Mesenchymal stem cell (in vitro differentiated cells and primary cell): ENCODE measurements around the gene PTPRD.

Experiments
- DNase-seq: peaks from one replicate; pipeline ENCODE4 v3.0.0-alpha.2; 2013
- H2AFZ ChIP-seq: one replicate; pipeline ENCODE4 v1.6.1; 2013; ENCODE audit warnings: low read depth, mild to moderate bottlenecking, control low read depth, inconsistent platforms, low read length, moderate library complexity
- H2AK5ac ChIP-seq: 2 replicates; pipeline ENCODE4 v1.6.1; 2013; ENCODE audit warnings: low read length, moderate library complexity, mild to moderate bottlenecking, inconsistent platforms; ENCODE audit not compliant: severe bottlenecking
- H2BK120ac ChIP-seq: one replicate; pipeline ENCODE4 v1.6.1; 2013; ENCODE audit warnings: low read depth, mild to moderate bottlenecking, inconsistent platforms, low read length, moderate library complexity
- H2BK12ac ChIP-seq, 2 experiments: one replicate each; pipeline ENCODE4 v1.6.1; 2013; ENCODE audit warnings: inconsistent platforms in 2 of 2, low read length in 2 of 2, mild to moderate bottlenecking in 2 of 2, moderate library complexity in 2 of 2, control low read depth in 1 of 2
- H2BK15ac ChIP-seq: one replicate; pipeline ENCODE4 v1.6.1; 2013; ENCODE audit warnings: mild to moderate bottlenecking, low read depth, inconsistent platforms; ENCODE audit not compliant: poor library complexity, severe bottlenecking
- H2BK5ac ChIP-seq: 2 replicates; pipeline ENCODE4 v1.6.1; 2013; ENCODE audit warnings: low read depth, mild to moderate bottlenecking, low read length, control low read depth, inconsistent platforms; ENCODE audit not compliant: poor library complexity, severe bottlenecking
- H3K14ac ChIP-seq, 2 experiments: one replicate each; pipeline ENCODE4 v1.6.1; 2013; ENCODE audit warnings: inconsistent platforms in 2 of 2, low read length in 2 of 2, control low read depth in 1 of 2, mild to moderate bottlenecking in 1 of 2, moderate library complexity in 1 of 2
- H3K18ac ChIP-seq, 2 experiments: one replicate each; pipeline ENCODE4 v1.6.1; 2013; ENCODE audit warnings: inconsistent platforms in 2 of 2, low read length in 2 of 2, control low read depth in 1 of 2, low read depth in 1 of 2, mild to moderate bottlenecking in 1 of 2
- H3K23ac ChIP-seq, 2 experiments: one replicate each; pipeline ENCODE4 v1.6.1; 2013; ENCODE audit warnings: inconsistent platforms in 2 of 2, low read length in 2 of 2, mild to moderate bottlenecking in 2 of 2, moderate library complexity in 2 of 2, control low read depth in 1 of 2
- H3K27ac ChIP-seq: 2 replicates; pipeline ENCODE4 v1.5.1; 2013; ENCODE audit warnings: mild to moderate bottlenecking, moderate library complexity, low read length, control low read depth, inconsistent platforms; ENCODE audit not compliant: poor library complexity, severe bottlenecking
- H3K27me3 ChIP-seq, 2 experiments: 2 replicates each; pipeline versions ENCODE4 v1.6.1 to v1.7.0; 2013; ENCODE audit warnings: low read length in 2 of 2, mild to moderate bottlenecking in 2 of 2, moderate library complexity in 2 of 2, control low read depth in 1 of 2, inconsistent platforms in 1 of 2; ENCODE audit not compliant: control insufficient read depth in 1 of 2, insufficient read depth in 1 of 2
- H3K36me3 ChIP-seq, 2 experiments: 2 replicates each; pipeline versions ENCODE4 v1.6.1 to v1.7.0; 2013; ENCODE audit warnings: low read length in 2 of 2, control low read depth in 1 of 2, inconsistent platforms in 1 of 2, low read depth in 1 of 2, mild to moderate bottlenecking in 1 of 2; ENCODE audit not compliant: insufficient read depth in 2 of 2, control insufficient read depth in 1 of 2
- H3K4ac ChIP-seq, 2 experiments: one replicate each; pipeline ENCODE4 v1.6.1; 2013; ENCODE audit warnings: inconsistent platforms in 2 of 2, low read length in 2 of 2, mild to moderate bottlenecking in 2 of 2, moderate library complexity in 2 of 2, control low read depth in 1 of 2, low read depth in 1 of 2
- H3K4me1 ChIP-seq: 2 replicates; pipeline ENCODE4 v1.6.1; 2013; ENCODE audit warnings: low read depth, low read length, control low read depth; ENCODE audit not compliant: control insufficient read depth, insufficient read depth
- H3K4me2 ChIP-seq: 2 replicates; pipeline ENCODE4 v1.6.1; 2013; ENCODE audit warnings: low read length, mild to moderate bottlenecking, inconsistent platforms; ENCODE audit not compliant: poor library complexity, severe bottlenecking
- H3K4me3 ChIP-seq, 2 experiments: 2 replicates each; pipeline versions ENCODE4 v1.5.1 to v1.7.0; 2013; ENCODE audit warnings: low read length in 2 of 2, mild to moderate bottlenecking in 2 of 2, control low read depth in 1 of 2, low read depth in 1 of 2; ENCODE audit not compliant: insufficient read depth in 1 of 2
- H3K79me1 ChIP-seq: replicated peaks from 2 replicates; pipeline ENCODE4 v1.6.1; 2013; ENCODE audit warnings: mild to moderate bottlenecking, control low read depth, low read length, inconsistent platforms; ENCODE audit not compliant: poor library complexity, severe bottlenecking
- H3K9ac ChIP-seq: 2 replicates; pipeline ENCODE4 v1.7.0; 2013; ENCODE audit warnings: mild to moderate bottlenecking, low read length, moderate library complexity
- H3K9me3 ChIP-seq: 2 replicates; pipeline ENCODE4 v1.7.0; 2013; ENCODE audit warnings: mild to moderate bottlenecking, low read length; ENCODE audit not compliant: control insufficient read depth
- H4K8ac ChIP-seq: one replicate; pipeline ENCODE4 v1.6.1; 2013; ENCODE audit warnings: inconsistent platforms, mild to moderate bottlenecking, low read length, moderate library complexity
- H4K91ac ChIP-seq: one replicate; pipeline ENCODE4 v1.6.1; 2013; ENCODE audit warnings: mild to moderate bottlenecking, low read length, inconsistent platforms
- WGBS: methylation state at CpG from one replicate; pipeline ENCODE4 v1.1.7; 2013; ENCODE audit warnings: mixed read lengths; 5-methylcytosine and 5-hydroxymethylcytosine counted together

PTPRD gene

GRCh38 chr9:8616414-8616813 lies 1996.4 kb downstream of the PTPRD start:
- H3K27me3 ChIP-seq, result no peaks in the 10 kb centered on the region
- no CpG with 5 or more reads among the region's 2 CpGs for WGBS
- H3K9me3 ChIP-seq, result no peaks in the 10 kb centered on the region
- no peak overlapping the region for H3K9ac ChIP-seq
- H2BK120ac ChIP-seq, result no peak overlapping the region
- H3K4me1 ChIP-seq, result no peaks in the 10 kb centered on the region
- H3K79me1 ChIP-seq, result no peaks in the 10 kb centered on the region
- H2AFZ ChIP-seq, result no peak overlapping the region
- H3K18ac ChIP-seq, result no peak overlapping the region
- DNase-seq, result no peak
- H3K36me3 ChIP-seq, result no peaks in the 10 kb centered on the region
- H2BK12ac ChIP-seq, result no peak overlapping the region
- H2BK15ac ChIP-seq, result no peak overlapping the region
- no peak overlapping the region for H3K4me2 ChIP-seq
- H3K27ac ChIP-seq, result no peak overlapping the region
- no peak overlapping the region for H3K14ac ChIP-seq
- no peak overlapping the region for H4K91ac ChIP-seq
- no peak overlapping the region for H3K4me3 ChIP-seq
- no peak overlapping the region for H3K4ac ChIP-seq
- H2AK5ac ChIP-seq, result no peak overlapping the region
- H4K8ac ChIP-seq, result no peak overlapping the region
- H3K23ac ChIP-seq, result no peak overlapping the region
- H2BK5ac ChIP-seq, result no peak overlapping the region

GRCh38 chr9:8614926-8615440 lies 1997.8 kb downstream of the PTPRD start:
- no peak overlapping the region for H2BK120ac ChIP-seq
- H3K4me2 ChIP-seq, result no peak overlapping the region
- no peak overlapping the region for H3K4me3 ChIP-seq
- no peak overlapping the region for H3K14ac ChIP-seq
- no peak overlapping the region for H2BK15ac ChIP-seq
- no peak overlapping the region for H3K23ac ChIP-seq
- H3K36me3 ChIP-seq, result no peaks in the 10 kb centered on the region
- DNase-seq, result no peak
- H3K9me3 ChIP-seq, result no peaks in the 10 kb centered on the region
- no peaks in the 10 kb centered on the region for H3K79me1 ChIP-seq
- no peak overlapping the region for H3K4ac ChIP-seq
- no peaks in the 10 kb centered on the region for H3K27me3 ChIP-seq
- no peak overlapping the region for H4K8ac ChIP-seq
- H2BK12ac ChIP-seq, result no peak overlapping the region
- H3K4me1 ChIP-seq, result no peaks in the 10 kb centered on the region
- H4K91ac ChIP-seq, result no peak overlapping the region
- H3K18ac ChIP-seq, result no peak overlapping the region
- no peak overlapping the region for H2BK5ac ChIP-seq
- H3K27ac ChIP-seq, result no peak overlapping the region
- H3K9ac ChIP-seq, result no peak overlapping the region
- H2AK5ac ChIP-seq, result no peak overlapping the region
- no peak overlapping the region for H2AFZ ChIP-seq
- WGBS, result 83% methylated on average over 2 of the region's 3 CpGs

GRCh38 chr9:8613346-8613825 lies 1999.4 kb downstream of the PTPRD start:
- no peak for DNase-seq
- Histone ChIP-seq H4K8ac (no peak overlapping the region), H2BK120ac (no peak overlapping the region), H3K79me1 (no peaks in the 10 kb centered on the region), H3K27ac (no peak overlapping the region), H2AK5ac (no peak overlapping the region), H3K18ac (no peak overlapping the region), H3K4me3 (no peak overlapping the region), H3K14ac (no peak overlapping the region), H3K36me3 (no peaks in the 10 kb centered on the region), H2BK5ac (no peak overlapping the region), H3K4me2 (no peak overlapping the region), H3K9me3 (no peaks in the 10 kb centered on the region), H3K23ac (no peak overlapping the region), H3K27me3 (no peaks in the 10 kb centered on the region), H3K4ac (no peak overlapping the region), H2BK12ac (no peak overlapping the region), H3K9ac (no peak overlapping the region), H2AFZ (no peak overlapping the region), H2BK15ac (no peak overlapping the region), H3K4me1 (peaks cover 1% of the 10 kb centered on the region), H4K91ac (no peak overlapping the region)
- 88% methylated on average over 1 of the region's 1 CpG for WGBS

- H3K23ac ChIP-seq, result no peak overlapping the region
- no peak overlapping the region for H4K91ac ChIP-seq
- H2AFZ ChIP-seq, result no peak overlapping the region
- H3K36me3 ChIP-seq, result no peaks in the 10 kb centered on the region
- no peak overlapping the region for H3K4ac ChIP-seq
- no peaks in the 10 kb centered on the region for H3K27me3 ChIP-seq
- H3K18ac ChIP-seq, result no peak overlapping the region
- H3K79me1 ChIP-seq, result no peaks in the 10 kb centered on the region
- H4K8ac ChIP-seq, result no peak overlapping the region
- H2BK5ac ChIP-seq, result no peak overlapping the region
- no peak overlapping the region for H3K9ac ChIP-seq
- H3K14ac ChIP-seq, result no peak overlapping the region
- H3K4me2 ChIP-seq, result no peak overlapping the region
- 71% methylated on average over 3 of the region's 3 CpGs for WGBS
- H3K9me3 ChIP-seq, result no peaks in the 10 kb centered on the region
- no peak overlapping the region for H2AK5ac ChIP-seq
- H2BK15ac ChIP-seq, result no peak overlapping the region
- no peak for DNase-seq
- H2BK120ac ChIP-seq, result no peak overlapping the region
- peaks cover 1% of the 10 kb centered on the region for H3K4me1 ChIP-seq
- H3K27ac ChIP-seq, result no peak overlapping the region
- H2BK12ac ChIP-seq, result no peak overlapping the region
- no peak overlapping the region for H3K4me3 ChIP-seq
Measured at GRCh38 chr9:8611153-8611552, 2001.6 kb downstream of the PTPRD start.
